SK-MEL-5 (cell line): ENCODE data around the gene SREBF2. TPM values are rescaled to one million over a fixed set of nuclear protein-coding genes. Genes with fewer than 3 reads are reported as not detected.
A peak's percentile ranks its signal among the peaks of the same experiment; 100 is the strongest.

Experiments used
- DNase-seq: peaks from one replicate; pipeline ENCODE4 v3.0.0-alpha.2; 2016; ENCODE audit warnings: low read depth, low spot score
- in situ Hi-C: cut with HindIII; loops from 2 replicates; pipeline ENCODE4 v1.10.0; 2016; ENCODE audit warnings: low sequenced_read_pairs, high pct_unique_total_duplicates, low pct_unique_long_range_greater_than_20kb
- total RNA-seq: library from RNA; depleted of rRNA; stranded (reverse); fragments of >200 nt; shearing (Covaris generic); gene quantifications from 2 replicates; pipeline ENCODE4 v1.2.3, GENCODE V29; 2014

SREBF2 gene
- total RNA-seq, 1 experiment from 2014 or later = 61.7 TPM

DNA sequence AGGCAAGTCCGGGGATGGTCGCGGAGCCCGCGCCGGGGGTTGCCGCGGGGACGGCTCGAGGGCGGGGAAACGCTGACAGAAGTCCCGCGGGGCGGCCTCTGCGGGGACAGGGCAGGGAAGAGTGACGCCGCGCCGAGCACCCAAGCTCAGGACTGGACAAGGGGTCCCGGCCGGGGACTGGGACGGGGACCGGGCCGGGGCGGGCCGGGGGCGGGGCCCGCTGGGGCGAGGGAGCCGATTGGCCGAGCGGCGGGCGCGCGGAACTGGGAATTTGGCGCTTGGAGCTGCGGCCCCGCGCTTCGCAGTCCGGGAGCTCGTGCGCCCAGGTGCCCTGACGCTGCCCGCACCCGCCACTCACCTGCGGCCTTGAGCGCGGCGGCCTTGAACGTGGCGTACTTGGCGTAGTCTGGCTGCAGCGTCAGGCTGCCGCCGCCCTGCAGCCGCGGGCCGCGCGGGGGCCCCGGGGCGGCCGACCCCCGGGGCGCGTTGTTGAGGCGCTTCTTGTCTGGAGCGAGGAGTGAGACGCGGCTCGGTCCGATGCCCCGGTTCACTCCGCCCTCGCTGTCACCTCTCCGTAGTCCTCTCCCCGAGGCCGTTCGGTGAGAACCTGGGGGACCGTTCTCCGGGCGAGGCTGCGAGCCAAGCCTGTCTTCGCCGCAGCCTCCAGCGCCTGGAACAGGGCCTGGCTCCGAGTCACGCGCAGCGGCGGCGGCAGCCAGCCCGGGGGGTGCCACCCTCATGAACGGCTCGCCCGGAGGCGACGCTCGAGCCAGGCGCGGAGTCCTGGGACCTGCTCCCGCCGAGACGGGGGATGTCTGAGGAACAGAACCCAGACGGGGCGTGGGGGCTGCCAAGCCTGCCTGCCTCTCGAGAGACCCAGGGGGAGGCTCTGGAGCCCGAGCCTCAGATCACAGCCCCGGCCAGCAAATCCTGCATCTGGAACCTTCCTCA is 77.4 kb downstream of the SREBF2 start:
- DNase-seq = no peak
- in situ Hi-C loops = no loop called here

DNA sequence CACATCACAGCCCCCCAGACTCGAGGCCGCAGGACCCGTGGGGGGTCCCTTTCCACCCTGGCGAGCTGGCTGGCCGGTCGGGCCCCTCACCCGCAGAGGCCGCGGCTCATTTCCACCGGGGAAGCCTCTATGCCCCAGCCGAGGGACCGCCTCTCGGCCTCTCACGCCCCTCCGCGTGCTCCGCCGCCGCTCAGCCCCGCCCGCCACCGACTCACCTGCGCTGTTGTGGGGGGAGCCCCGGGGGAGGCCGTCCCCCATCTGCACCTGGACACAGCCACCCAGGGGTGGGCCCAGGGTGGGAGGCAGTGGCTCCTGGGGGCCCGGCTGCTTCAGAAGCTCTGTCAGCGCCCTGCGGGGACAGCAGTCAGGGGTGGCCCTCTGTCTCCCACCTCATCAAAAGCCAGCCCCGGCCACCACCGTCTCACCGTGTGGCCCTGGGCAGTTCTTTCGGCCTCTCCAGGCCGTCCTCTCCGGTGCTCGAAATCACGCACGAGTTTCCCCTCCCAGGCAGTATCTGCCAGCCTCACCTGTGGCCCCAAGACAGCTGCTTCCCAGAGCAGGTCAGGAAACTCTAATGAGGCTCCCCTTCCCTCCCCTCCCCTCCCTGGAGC is 78.2 kb downstream of the SREBF2 start:
- DNase-seq = no peak
- in situ Hi-C loops = no loop called here

DNA sequence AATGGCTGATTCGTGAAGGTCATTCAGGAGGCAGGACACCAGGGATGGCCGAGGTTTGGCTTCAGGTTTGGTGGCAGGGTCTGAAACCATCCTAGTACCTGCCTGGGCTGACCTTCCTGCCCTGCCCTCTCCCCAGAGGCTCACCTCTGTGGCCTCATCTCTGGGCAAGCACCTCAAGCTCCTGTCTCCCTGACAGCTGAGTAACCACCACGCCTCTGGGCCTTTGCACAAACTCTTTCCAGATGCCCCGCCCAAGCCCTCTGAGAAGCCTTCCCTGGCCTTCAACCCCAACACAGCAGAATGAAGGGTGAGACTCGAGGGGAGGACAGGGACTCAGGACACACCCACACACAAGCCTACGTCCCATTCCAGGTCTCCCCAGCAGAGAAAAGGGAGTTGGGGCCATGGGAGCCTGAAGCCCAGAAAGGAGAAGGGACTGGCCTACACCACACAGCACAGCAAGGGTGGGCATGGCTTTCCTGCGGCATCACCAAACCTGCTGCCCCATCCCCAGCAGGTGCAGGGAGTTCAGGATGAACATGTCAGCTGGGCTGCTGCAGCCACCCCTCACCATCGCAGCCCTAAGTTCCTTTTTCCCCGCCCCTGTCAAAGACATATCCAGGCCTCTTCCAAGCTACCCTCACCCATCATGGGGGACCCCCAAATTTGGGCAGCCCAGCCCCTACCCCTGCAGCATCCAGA is 79.6 kb downstream of the SREBF2 start:
- in situ Hi-C loops = no loop called here
- no peak for DNase-seq

GRCh38 chr22:41913040-41913719 is 80.3 kb downstream of the SREBF2 start:
- in situ Hi-C loops = no loop called here
- DNase-seq = no peak

DNA sequence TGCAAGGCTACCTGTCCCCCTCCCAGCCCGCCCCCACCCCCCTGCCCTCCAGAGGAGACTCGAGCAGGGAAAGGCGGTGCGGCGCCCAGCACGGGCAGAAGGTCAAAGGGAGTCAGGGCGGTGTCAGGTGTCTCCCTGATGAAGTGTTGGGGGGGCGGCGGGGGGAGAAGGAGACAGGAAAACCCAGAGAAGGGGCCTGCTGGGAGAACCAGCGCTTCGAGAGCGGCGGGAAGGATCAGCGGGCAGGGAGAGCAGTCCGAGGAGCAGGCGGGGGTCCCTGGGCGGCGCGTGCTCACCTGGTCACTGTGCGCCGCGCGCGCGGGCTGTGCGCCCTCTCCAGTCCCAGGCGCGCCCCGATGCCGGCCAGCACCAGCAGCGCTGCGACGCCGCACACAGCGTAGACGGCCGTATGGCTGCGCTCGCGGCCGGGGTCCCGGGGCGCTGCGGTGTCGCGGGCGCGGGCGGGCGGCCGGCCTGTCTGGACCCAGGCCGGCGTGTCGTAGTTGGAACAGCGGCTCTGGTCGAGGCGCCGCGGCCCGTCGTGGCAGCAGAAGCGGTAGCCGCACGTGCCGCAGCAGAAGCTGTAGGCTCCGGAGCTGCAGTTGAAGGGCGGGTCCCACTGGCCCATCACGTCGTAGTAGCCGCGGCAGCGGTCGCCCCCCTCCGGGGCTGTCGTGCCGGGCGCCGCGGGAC is 81.1 kb downstream of the SREBF2 start:
- no peak for DNase-seq
- in situ Hi-C loops = no loop called here

- in situ Hi-C loops = no loop called here
- no peak for DNase-seq
Observed at GRCh38 chr22:41914611-41915034, 81.7 kb downstream of the SREBF2 start.

DNA sequence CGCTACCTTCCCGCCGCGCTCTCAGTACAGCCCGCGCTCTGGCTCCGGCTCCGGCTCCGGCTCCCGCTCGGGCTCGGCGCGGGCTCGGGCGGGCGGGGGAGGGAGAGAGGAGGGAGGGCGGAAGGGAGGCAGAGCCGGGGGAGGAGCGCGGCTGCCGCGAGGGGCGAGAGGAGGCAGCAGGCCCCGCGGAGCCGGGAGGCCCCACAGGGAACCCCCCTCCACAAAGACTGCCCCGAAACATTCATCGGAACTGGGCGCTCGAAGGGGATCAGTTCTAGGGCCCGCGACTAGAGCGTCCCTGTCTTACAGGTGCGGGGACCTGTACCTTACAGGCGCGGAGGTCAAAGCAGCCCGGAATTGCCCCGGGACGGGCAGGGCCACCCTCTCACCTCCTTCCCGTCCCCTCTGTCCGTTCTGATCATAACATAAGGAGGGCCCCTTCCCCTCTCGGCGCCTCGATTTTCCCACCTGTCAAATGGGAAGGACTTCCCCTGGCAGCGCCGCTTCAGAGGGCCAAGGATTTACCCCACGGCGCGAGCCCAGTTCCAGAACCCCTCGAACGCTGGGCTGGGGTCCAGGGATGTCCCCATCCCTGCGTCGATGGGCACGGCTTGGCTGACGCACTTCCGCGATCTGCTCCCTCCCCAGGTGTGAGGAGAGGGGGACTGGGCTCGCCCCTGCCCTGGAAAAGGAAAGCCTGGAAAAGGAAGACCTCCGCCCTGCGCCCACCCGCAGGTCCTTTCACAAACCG is 82.3 kb downstream of the SREBF2 start, which contains the start of gene SHISA8:
Gene SHISA8 (minus strand): TSS at position 40 of the 751 bp plus-strand sequence. CDS start 407 bp downstream, outside the sequence.
- in situ Hi-C loops = no loop called here
- DNase-seq = no peak

GRCh38 chr22:41915786-41916493 is 83.0 kb downstream of the SREBF2 start:
- in situ Hi-C loops = no loop called here

GRCh38 chr22:41916745-41917358 is 83.9 kb downstream of the SREBF2 start:
- in situ Hi-C loops = no loop called here
- DNase-seq = no peak

More at GRCh38 chr22:41915786-41916493, 83.0 kb downstream of the SREBF2 start:
- DNase-seq = no peak

GRCh38 chr22:41917375-41917902 is 84.5 kb downstream of the SREBF2 start:
- in situ Hi-C loops = no loop called here

GRCh38 chr22:41917903-41918791 is 85.2 kb downstream of the SREBF2 start:
- peak; percentile 47 for DNase-seq
- in situ Hi-C loops = no loop called here

More at GRCh38 chr22:41917375-41917902, 84.5 kb downstream of the SREBF2 start:
- DNase-seq = no peak

- DNase-seq = no peak
- in situ Hi-C loops = no loop called here
Observed at GRCh38 chr22:41919357-41920224, 86.7 kb downstream of the SREBF2 start.

GRCh38 chr22:41920271-41920976 is 87.5 kb downstream of the SREBF2 start:
- no peak for DNase-seq
- in situ Hi-C loops = no loop called here
